ENCODE data around the gene INTS4.

DNA sequence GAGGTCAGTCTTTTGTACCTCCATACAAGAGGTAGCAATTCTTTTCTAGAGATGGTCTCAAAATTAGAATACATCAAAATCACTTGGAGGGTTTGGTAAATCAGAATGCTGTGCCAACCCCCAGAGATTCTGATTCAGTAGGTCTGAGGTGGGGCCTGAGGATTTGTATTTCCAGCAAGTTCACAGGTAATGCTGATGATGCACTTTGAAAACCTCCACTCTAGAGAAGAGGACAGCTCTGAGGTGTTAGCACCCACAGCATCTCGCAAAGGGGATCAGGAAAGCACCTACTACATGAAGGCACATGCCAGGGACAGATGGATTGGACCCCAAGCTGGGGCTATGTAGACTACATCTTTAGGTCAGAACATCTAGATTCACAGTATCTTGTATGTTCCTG is 21.4 kb upstream of the INTS4 start:
- TF ChIP-seq POLR2A (IDR thresholded peaks at IDR 0.05; ENCODE audit: low read depth, low read length) (no peak), TAF1 (IDR thresholded peaks at IDR 0.05; ENCODE audit: borderline replicate concordance, low read depth, low read length) (no peak)
